Activated gamma-delta T cell (primary cell): ENCODE data around the gene PXT1.
"Not testable (repeated sequence)": the region's sequence is repeated elsewhere in the genome, so short reads cannot be mapped to it uniquely, and the experiment has no call there.

Experiments used
- DNase-seq: peaks from one replicate; lab custom pipeline; 2025; lab: John Stamatoyannopoulos, UW

The PXT1 gene

GRCh38 chr6:36443471-36444428 is 1.1 kb upstream of the PXT1 start:
- no peak for DNase-seq

- DNase-seq, result no peak
These were observed 467 bp downstream of the PXT1 start for GRCh38 chr6:36442103-36442670.

GRCh38 chr6:36441307-36441894 is 1.3 kb downstream of the PXT1 start:
- DNase-seq, result peak; percentile 39

GRCh38 chr6:36436466-36436865 is 6.2 kb downstream of the PXT1 start:
- no peak for DNase-seq

- no peak for DNase-seq
These were observed 10.4 kb downstream of the PXT1 start for GRCh38 chr6:36432151-36432671.

- no peak for DNase-seq
These were observed 11.5 kb downstream of the PXT1 start for GRCh38 chr6:36431197-36431596.

GRCh38 chr6:36430351-36430750 is 12.3 kb downstream of the PXT1 start:
- no peak for DNase-seq

- no peak for DNase-seq
These were observed 13.7 kb downstream of the PXT1 start for GRCh38 chr6:36428911-36429310.

GRCh38 chr6:36426622-36427021 is 16.0 kb downstream of the PXT1 start:
- no peak for DNase-seq

- DNase-seq, result peak; percentile 96
These were observed 19.4 kb downstream of the PXT1 start for GRCh38 chr6:36423101-36423824.

- DNase-seq, result no peak
These were observed 19.9 kb downstream of the PXT1 start for GRCh38 chr6:36422714-36423100.

GRCh38 chr6:36419310-36419709 is 23.3 kb downstream of the PXT1 start:
- no peak for DNase-seq

GRCh38 chr6:36418558-36418957 is 24.1 kb downstream of the PXT1 start:
- no peak for DNase-seq

GRCh38 chr6:36414481-36414880 is 28.2 kb downstream of the PXT1 start:
- DNase-seq, result no peak

GRCh38 chr6:36413489-36414480 is 28.9 kb downstream of the PXT1 start:
- no peak for DNase-seq

- not testable (repeated sequence) for DNase-seq
These were observed 32.9 kb downstream of the PXT1 start for GRCh38 chr6:36409718-36410117.

GRCh38 chr6:36404164-36404563 is 38.5 kb downstream of the PXT1 start:
- no peak for DNase-seq

- DNase-seq, result no peak
These were observed 40.2 kb downstream of the PXT1 start for GRCh38 chr6:36402481-36402880.

GRCh38 chr6:36399970-36400369 is 42.7 kb downstream of the PXT1 start:
- no peak for DNase-seq

- no peak for DNase-seq
These were observed 50.0 kb downstream of the PXT1 start for GRCh38 chr6:36392621-36393020.

- DNase-seq, result no peak
These were observed 53.3 kb downstream of the PXT1 start for GRCh38 chr6:36389353-36389752.
